HEK293 (cell line): ENCODE data around the gene SLC22A8.

Experiments
- CTCF ChIA-PET: fragments of 350-600 bp; formaldehyde crosslinking; extraction: SDS; loops from one replicate; lab custom pipeline; 2021; ENCODE audit warnings: antibody characterized with exemption; lab: Yijun Ruan, JAX
- POLR2A ChIA-PET: fragments of 300-600 bp; formaldehyde crosslinking; extraction: SDS; loops from one replicate; lab custom pipeline; 2020; ENCODE audit warnings: antibody characterized with exemption, inconsistent platforms; lab: Yijun Ruan, JAX
- H3K27ac ChIP-seq: fragments of 200-500 bp; sonication (Bioruptor generic); 2 replicates; pipeline ENCODE4 v1.5.1; 2014; ENCODE audit warnings: low read depth, low read length, control low read depth, inconsistent platforms; ENCODE audit errors: extremely low read depth
- H3K36me3 ChIP-seq, 2 experiments: fragments of 200-500 bp in 1 of 2; sonication (Bioruptor generic) in 1 of 2; 1 replicate in 1 of 2; 2 replicates in 1 of 2; pipeline ENCODE4 v1.5.1; 2014 to 2017; ENCODE audit warnings: inconsistent platforms in 2 of 2, low read length in 2 of 2; ENCODE audit not compliant: control insufficient read depth in 2 of 2, insufficient read depth in 1 of 2
- H3K4me1 ChIP-seq: fragments of 200-500 bp; sonication (Bioruptor generic); 2 replicates; pipeline ENCODE4 v1.5.1; 2014; ENCODE audit warnings: mild to moderate bottlenecking, low read length, inconsistent platforms; ENCODE audit not compliant: control insufficient read depth, insufficient read depth
- H3K4me3 ChIP-seq: 2 replicates; pipeline ENCODE4 v1.5.1; 2011; ENCODE audit warnings: low read depth, mild to moderate bottlenecking, control low read depth, low read length, moderate library complexity
- H3K9me3 ChIP-seq: fragments of 200-500 bp; sonication (Bioruptor generic); 2 replicates; pipeline ENCODE4 v1.5.1; 2014; ENCODE audit warnings: low read depth, low read length, inconsistent platforms; ENCODE audit not compliant: control insufficient read depth, insufficient read depth
- GFI1B ChIP-seq: fragments of 450-650 bp; formaldehyde crosslinking; IDR thresholded peaks from 2 replicates; pipeline ENCODE4 v1.5.1; 2016; ENCODE audit warnings: missing biosample characterization, missing genetic modification characterization
- HOXC10 ChIP-seq: sonication (generic); formaldehyde crosslinking; IDR thresholded peaks from 2 replicates; pipeline ENCODE4 v1.8.1; 2023; ENCODE audit warnings: mild to moderate bottlenecking, missing genetic modification reagents
- RBAK ChIP-seq: fragments of 450-650 bp; formaldehyde crosslinking; IDR thresholded peaks from 2 replicates; pipeline ENCODE4 v1.5.1; 2016; ENCODE audit warnings: missing biosample characterization, missing genetic modification characterization
- SP2 ChIP-seq: fragments of 450-650 bp; formaldehyde crosslinking; IDR thresholded peaks from 2 replicates; pipeline ENCODE4 v1.5.1; 2016; ENCODE audit warnings: missing biosample characterization, missing genetic modification characterization
- ZBTB8A ChIP-seq: fragments of 450-650 bp; formaldehyde crosslinking; IDR thresholded peaks from 2 replicates; pipeline ENCODE4 v1.5.1; 2016; ENCODE audit warnings: missing biosample characterization, missing genetic modification characterization
- ZNF140 ChIP-seq: fragments of 450-650 bp; formaldehyde crosslinking; IDR thresholded peaks from 2 replicates; pipeline ENCODE4 v1.5.1; 2016; ENCODE audit warnings: missing biosample characterization, missing genetic modification characterization
- ZNF155 ChIP-seq: fragments of 450-650 bp; formaldehyde crosslinking; IDR thresholded peaks from 2 replicates; pipeline ENCODE4 v1.5.1; 2016; ENCODE audit warnings: missing biosample characterization, missing genetic modification characterization
- ZNF19 ChIP-seq: fragments of 450-650 bp; formaldehyde crosslinking; IDR thresholded peaks from 2 replicates; pipeline ENCODE4; 2016; ENCODE audit warnings: missing biosample characterization, missing genetic modification characterization, low read depth
- ZNF350 ChIP-seq: fragments of 450-650 bp; formaldehyde crosslinking; IDR thresholded peaks from 2 replicates; pipeline ENCODE4 v1.5.0; 2017; ENCODE audit warnings: missing biosample characterization, mild to moderate bottlenecking, missing genetic modification characterization
- ZNF488 ChIP-seq: fragments of 450-650 bp; formaldehyde crosslinking; IDR thresholded peaks from 2 replicates; pipeline ENCODE4 v1.5.1; 2016; ENCODE audit warnings: missing biosample characterization, missing genetic modification characterization
- ZNF514 ChIP-seq: fragments of 450-650 bp; formaldehyde crosslinking; IDR thresholded peaks from 2 replicates; pipeline ENCODE4 v1.5.1; 2016; ENCODE audit warnings: missing biosample characterization, missing genetic modification characterization
- ZNF560 ChIP-seq: fragments of 450-650 bp; formaldehyde crosslinking; IDR thresholded peaks from 2 replicates; pipeline ENCODE4 v1.5.1; 2017; ENCODE audit warnings: missing biosample characterization, missing genetic modification characterization, borderline replicate concordance
- ZNF596 ChIP-seq: fragments of 450-650 bp; IDR thresholded peaks from 2 replicates; pipeline ENCODE4 v1.5.0; 2018; ENCODE audit warnings: missing biosample characterization, mild to moderate bottlenecking, missing genetic modification characterization, moderate library complexity
- ZNF639 ChIP-seq: fragments of 450-650 bp; formaldehyde crosslinking; IDR thresholded peaks from 2 replicates; pipeline ENCODE4 v1.5.1; 2016; ENCODE audit warnings: missing biosample characterization, missing genetic modification characterization
- ZNF704 ChIP-seq: fragments of 450-650 bp; formaldehyde crosslinking; IDR thresholded peaks from 2 replicates; pipeline ENCODE4 v1.5.1; 2016; ENCODE audit warnings: missing biosample characterization, missing genetic modification characterization
- ZNF792 ChIP-seq: fragments of 450-650 bp; formaldehyde crosslinking; IDR thresholded peaks from 2 replicates; pipeline ENCODE4 v1.5.1; 2016; ENCODE audit warnings: missing biosample characterization, missing genetic modification characterization
- TF ChIP-seq, protein P1 (sequence below): fragments of 450-650 bp; formaldehyde crosslinking; IDR thresholded peaks from 2 replicates; pipeline ENCODE4 v1.5.1; 2016; ENCODE audit warnings: missing biosample characterization, missing genetic modification characterization
- TF ChIP-seq, protein P2 (sequence below): fragments of 450-650 bp; formaldehyde crosslinking; IDR thresholded peaks from 2 replicates; pipeline ENCODE4 v1.5.1; 2016; ENCODE audit warnings: missing biosample characterization, missing genetic modification characterization
- TF ChIP-seq, protein P3 (sequence below): fragments of 450-650 bp; IDR thresholded peaks from 2 replicates; pipeline ENCODE4 v1.5.1; 2018; ENCODE audit warnings: missing biosample characterization, mild to moderate bottlenecking, missing genetic modification characterization
- TF ChIP-seq, protein P4 (sequence below): fragments of 450-650 bp; formaldehyde crosslinking; IDR thresholded peaks from 2 replicates; pipeline ENCODE4 v1.5.1; 2016; ENCODE audit warnings: missing biosample characterization, missing genetic modification characterization

SLC22A8 gene

DNA sequence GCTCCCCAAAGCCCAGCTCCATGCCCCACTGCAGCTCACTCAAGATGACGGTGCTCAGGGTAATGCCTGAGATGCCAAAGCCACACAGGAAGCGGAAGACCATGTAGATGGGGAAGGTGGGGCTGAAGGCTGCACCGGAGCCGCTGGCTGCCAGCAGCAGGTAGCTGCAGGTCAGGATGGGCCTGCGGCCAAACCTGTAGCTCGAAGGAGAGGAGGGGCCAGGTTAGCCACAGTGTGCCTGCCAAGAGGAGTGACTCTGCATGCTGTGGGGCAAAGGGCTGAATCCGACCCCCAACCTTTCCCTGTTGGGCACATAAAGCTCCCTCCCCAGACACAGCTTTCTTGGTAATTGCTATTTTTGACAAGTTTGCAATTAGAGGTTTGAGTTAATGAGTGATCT lies 16.0 kb downstream of the SLC22A8 start:
- Histone ChIP-seq H3K4me3 (no peak overlapping the region), H3K27ac (no peak overlapping the region), H3K36me3 (no peaks in the 10 kb centered on the region), H3K9me3 (no peaks in the 10 kb centered on the region), H3K4me1 (no peaks in the 10 kb centered on the region)
- ChIA-PET CTCF (interaction anchor here (0.5 to 0.6 kb wide), 2 partner anchors 18 kb away, joined by 3 read pairs; no protein-coding TSS in a partner anchor), POLR2A (interaction anchor here (0.6 to 0.7 kb wide), 3 partner anchors 47 to 615 kb away, joined by 3 to 5 read pairs (median 3); partner anchors contain the start of gene PLAAT3)
- TF ChIP-seq ZNF639 (no peak), ZBTB8A (tag by site-specific recombination) (no peak), ZNF514 (tag by site-specific recombination) (no peak), ZNF596 (tag by site-specific recombination) (no peak), GFI1B (no peak), HOXC10 (no peak), ZNF488 (tag by site-specific recombination) (no peak), ZNF560 (tag by site-specific recombination) (no peak), ZNF155 (tag by site-specific recombination) (no peak), ZNF19 (tag by site-specific recombination) (no peak), SP2 (tag by site-specific recombination) (no peak), ZNF350 (tag by site-specific recombination) (no peak), ZNF792 (tag by site-specific recombination) (no peak), ZNF704 (tag by site-specific recombination) (no peak), ZNF140 (no peak), RBAK (tag by site-specific recombination) (no peak)
- TF ChIP-seq, protein P1, sequence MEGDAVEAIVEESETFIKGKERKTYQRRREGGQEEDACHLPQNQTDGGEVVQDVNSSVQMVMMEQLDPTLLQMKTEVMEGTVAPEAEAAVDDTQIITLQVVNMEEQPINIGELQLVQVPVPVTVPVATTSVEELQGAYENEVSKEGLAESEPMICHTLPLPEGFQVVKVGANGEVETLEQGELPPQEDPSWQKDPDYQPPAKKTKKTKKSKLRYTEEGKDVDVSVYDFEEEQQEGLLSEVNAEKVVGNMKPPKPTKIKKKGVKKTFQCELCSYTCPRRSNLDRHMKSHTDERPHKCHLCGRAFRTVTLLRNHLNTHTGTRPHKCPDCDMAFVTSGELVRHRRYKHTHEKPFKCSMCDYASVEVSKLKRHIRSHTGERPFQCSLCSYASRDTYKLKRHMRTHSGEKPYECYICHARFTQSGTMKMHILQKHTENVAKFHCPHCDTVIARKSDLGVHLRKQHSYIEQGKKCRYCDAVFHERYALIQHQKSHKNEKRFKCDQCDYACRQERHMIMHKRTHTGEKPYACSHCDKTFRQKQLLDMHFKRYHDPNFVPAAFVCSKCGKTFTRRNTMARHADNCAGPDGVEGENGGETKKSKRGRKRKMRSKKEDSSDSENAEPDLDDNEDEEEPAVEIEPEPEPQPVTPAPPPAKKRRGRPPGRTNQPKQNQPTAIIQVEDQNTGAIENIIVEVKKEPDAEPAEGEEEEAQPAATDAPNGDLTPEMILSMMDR: no peak
- TF ChIP-seq, protein P2, sequence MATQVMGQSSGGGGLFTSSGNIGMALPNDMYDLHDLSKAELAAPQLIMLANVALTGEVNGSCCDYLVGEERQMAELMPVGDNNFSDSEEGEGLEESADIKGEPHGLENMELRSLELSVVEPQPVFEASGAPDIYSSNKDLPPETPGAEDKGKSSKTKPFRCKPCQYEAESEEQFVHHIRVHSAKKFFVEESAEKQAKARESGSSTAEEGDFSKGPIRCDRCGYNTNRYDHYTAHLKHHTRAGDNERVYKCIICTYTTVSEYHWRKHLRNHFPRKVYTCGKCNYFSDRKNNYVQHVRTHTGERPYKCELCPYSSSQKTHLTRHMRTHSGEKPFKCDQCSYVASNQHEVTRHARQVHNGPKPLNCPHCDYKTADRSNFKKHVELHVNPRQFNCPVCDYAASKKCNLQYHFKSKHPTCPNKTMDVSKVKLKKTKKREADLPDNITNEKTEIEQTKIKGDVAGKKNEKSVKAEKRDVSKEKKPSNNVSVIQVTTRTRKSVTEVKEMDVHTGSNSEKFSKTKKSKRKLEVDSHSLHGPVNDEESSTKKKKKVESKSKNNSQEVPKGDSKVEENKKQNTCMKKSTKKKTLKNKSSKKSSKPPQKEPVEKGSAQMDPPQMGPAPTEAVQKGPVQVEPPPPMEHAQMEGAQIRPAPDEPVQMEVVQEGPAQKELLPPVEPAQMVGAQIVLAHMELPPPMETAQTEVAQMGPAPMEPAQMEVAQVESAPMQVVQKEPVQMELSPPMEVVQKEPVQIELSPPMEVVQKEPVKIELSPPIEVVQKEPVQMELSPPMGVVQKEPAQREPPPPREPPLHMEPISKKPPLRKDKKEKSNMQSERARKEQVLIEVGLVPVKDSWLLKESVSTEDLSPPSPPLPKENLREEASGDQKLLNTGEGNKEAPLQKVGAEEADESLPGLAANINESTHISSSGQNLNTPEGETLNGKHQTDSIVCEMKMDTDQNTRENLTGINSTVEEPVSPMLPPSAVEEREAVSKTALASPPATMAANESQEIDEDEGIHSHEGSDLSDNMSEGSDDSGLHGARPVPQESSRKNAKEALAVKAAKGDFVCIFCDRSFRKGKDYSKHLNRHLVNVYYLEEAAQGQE (tag by site-specific recombination): no peak
- TF ChIP-seq, protein P3, sequence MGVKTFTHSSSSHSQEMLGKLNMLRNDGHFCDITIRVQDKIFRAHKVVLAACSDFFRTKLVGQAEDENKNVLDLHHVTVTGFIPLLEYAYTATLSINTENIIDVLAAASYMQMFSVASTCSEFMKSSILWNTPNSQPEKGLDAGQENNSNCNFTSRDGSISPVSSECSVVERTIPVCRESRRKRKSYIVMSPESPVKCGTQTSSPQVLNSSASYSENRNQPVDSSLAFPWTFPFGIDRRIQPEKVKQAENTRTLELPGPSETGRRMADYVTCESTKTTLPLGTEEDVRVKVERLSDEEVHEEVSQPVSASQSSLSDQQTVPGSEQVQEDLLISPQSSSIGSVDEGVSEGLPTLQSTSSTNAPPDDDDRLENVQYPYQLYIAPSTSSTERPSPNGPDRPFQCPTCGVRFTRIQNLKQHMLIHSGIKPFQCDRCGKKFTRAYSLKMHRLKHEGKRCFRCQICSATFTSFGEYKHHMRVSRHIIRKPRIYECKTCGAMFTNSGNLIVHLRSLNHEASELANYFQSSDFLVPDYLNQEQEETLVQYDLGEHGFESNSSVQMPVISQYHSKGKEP (tag by site-specific recombination): no peak
- TF ChIP-seq, protein P4, sequence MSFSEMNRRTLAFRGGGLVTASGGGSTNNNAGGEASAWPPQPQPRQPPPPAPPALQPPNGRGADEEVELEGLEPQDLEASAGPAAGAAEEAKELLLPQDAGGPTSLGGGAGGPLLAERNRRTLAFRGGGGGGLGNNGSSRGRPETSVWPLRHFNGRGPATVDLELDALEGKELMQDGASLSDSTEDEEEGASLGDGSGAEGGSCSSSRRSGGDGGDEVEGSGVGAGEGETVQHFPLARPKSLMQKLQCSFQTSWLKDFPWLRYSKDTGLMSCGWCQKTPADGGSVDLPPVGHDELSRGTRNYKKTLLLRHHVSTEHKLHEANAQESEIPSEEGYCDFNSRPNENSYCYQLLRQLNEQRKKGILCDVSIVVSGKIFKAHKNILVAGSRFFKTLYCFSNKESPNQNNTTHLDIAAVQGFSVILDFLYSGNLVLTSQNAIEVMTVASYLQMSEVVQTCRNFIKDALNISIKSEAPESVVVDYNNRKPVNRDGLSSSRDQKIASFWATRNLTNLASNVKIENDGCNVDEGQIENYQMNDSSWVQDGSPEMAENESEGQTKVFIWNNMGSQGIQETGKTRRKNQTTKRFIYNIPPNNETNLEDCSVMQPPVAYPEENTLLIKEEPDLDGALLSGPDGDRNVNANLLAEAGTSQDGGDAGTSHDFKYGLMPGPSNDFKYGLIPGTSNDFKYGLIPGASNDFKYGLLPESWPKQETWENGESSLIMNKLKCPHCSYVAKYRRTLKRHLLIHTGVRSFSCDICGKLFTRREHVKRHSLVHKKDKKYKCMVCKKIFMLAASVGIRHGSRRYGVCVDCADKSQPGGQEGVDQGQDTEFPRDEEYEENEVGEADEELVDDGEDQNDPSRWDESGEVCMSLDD: no peak
